NCI-H146 treated with DMSO at 0.1 percent for 48 hours (cell line): ENCODE results near the gene TEKT1.
"Not testable (repeated sequence)": the region's sequence is repeated elsewhere in the genome, so short reads cannot be mapped to it uniquely, and the experiment has no call there.

Source experiments
- DNase-seq: peaks from one replicate; lab custom pipeline; 2025; ENCODE audit not compliant: unreplicated experiment; lab: John Stamatoyannopoulos, UW

Gene TEKT1

DNA sequence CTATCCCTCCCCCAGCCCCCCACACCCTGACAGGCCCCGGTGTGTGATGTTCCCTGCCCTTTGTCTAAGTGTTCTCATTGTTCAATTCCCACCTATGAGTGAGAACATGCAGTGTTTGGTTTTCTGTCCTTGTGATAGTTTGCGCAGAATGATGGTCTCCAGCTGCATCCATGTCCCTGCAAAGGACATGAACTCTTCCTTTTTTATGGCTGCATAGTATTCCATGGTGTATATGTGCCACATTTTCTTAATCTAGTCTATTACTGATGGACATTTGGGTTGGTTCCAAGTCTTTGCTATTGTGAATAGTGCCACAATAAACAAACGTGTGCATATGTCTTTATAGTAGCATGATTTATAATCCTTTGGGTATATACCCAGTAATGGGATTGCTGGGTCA is 15.2 kb downstream of the TEKT1 start:
- DNase-seq: not testable (repeated sequence)

DNA sequence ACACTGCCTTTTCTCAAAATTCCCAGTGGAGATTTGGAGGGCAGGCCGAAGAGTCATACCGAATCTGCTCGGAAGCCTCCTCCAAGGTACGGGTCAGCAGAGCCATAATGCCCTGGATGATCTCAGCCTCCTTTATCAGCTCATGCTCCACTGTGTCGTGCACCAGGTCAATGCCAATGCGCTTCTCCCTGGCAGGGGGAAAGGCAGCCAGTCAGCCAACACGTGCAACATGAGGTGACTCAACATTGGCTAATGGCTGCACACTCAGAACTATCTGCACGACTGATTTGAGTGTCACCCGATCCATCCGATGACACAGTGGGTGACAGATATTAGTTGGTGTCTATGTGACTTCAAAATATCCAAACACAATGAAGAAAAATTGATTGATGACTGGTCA is 15.8 kb downstream of the TEKT1 start:
- DNase-seq: no peak

DNA sequence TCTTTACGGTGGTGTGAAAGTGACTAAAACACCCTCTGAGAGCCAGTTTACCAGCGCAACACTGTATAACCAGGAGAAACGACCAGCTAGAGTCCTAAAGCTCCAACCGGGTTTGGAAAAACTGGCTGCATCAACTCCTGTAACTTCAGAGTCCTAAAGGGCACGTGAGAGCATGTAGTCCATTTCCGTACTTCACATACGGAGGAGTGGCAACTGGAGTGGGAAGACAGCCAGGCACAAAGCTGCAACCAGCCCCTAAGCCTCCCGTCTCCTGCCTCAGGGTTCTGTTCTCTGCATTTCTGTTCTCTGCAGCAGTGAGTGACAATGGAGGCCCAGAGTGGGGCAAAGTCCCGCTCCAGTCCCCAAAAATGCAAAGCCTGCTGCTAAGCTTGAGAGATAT is 19.2 kb downstream of the TEKT1 start:
- DNase-seq: no peak

DNA sequence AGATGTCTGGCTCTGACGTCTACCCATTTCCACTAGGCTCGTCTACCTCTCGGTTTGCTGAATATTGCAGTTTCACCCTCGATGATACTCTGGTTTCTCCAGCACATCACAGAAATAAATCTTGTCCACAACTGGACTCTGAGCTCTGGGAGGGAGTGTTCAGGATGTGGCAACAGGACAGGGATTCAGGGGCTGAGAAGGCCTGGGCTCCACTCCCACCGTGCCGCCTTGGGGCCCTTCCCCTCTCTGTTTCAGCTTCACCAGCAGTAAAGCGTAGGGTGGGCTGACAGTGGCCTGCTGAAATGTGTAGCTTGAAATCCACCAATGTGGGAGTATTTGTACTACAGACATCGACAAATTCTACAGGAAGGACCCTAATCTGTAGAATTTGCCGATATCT is 20.0 kb downstream of the TEKT1 start:
- DNase-seq: no peak

DNA sequence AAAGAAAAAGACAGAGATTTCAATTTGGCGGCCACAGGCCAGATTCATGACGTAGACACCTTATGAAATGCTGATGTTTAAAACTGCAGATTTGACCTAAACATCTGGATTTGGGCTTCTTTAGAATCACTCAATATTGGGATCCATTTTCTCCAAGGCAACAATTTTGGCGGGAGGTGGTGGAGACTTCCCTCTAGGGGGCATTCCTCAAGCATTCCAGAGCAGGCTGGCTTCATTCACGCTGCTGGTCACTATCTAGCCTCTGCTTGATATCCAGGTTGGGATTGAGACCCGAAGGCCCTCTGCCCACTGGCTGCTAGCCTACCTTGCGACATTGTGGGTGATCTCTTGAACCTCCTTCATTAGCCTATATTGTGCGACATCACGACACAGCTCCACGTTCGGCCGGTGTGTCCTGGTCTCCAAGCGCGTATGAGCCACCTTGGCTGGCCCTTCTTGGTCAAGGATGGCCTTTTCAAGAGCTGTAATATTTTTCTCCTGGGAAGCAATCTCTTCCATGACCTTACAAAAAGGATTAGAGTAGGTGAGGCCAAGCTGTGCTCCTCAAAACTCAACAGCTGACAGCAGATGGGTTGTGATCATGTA is 31.0 kb downstream of the TEKT1 start:
- DNase-seq: no peak

DNA sequence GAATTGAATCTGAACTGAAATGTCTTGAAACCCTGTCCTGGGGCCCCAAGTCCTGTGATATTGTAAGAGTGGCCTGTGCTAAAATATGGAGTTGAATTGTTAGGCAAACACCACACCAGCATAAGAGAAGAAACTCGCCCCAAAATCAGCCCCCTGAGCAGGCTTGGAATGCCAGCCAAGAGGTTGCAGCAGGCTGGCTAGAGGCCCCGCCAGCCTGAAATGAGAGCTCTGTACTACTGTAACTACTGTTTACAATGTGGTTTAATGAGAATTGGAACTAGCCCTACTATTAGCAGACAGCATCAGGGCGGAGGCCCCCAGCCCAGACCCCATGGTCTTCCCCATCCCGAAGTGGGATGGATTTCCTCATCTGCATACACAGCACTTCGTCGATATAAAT is 31.8 kb downstream of the TEKT1 start:
- no peak for DNase-seq

DNA sequence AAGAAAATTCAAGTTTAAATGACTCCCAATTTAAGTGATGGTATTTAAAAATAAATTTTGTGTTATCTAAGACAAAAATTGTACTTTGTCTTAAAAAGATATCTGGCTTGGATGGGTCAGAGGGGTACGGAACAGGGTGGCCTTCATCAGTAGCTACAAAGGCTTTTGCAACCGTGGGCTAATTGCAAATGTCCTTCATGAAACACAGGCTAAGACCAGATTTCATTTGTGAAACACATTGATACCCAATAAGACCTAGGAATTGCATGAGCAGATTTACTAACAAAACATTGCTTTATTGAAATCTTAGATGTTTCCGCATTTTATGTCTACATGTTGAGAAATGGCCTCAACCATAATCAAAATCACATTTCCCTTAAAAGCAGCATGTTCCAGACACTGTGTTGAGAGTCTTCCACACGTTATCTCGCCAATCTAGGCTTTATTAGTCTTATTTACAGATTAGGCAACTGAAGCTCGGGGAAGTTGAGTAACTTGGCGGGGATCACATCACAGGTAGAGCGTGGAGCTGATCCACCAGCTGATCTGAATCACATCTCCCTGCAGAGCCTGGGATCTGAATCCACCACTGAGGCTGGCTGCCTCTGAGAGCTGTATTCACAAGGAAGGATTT is 33.7 kb downstream of the TEKT1 start:
- DNase-seq: no peak

DNA sequence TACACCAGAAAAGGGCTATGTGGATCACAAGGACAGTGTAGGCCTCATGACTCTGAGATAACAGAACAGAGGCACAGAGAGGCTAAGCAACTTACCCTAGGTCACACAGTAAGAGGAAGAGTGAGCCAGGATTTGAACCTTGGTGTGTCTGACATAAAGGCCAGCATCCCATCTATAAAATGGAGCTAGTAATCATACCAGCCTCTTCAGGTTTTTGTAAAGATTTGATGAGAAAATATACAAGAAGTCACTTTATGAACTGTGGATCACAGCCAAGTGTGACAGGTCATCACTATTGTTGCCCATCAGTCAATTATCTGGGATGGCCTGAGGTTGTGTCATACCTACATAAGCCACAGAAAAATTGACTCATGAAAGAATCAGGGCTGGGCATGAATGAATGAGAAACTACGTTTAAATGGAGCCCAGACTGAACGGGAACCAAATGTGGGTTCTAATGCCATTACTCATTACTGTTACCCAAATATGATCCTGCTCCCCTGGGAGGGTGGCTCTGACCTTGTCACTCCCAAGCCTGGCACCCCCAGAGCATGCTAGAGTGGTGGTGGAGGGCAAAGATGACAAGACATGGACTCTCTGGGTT is 34.5 kb downstream of the TEKT1 start:
- DNase-seq: no peak

DNA sequence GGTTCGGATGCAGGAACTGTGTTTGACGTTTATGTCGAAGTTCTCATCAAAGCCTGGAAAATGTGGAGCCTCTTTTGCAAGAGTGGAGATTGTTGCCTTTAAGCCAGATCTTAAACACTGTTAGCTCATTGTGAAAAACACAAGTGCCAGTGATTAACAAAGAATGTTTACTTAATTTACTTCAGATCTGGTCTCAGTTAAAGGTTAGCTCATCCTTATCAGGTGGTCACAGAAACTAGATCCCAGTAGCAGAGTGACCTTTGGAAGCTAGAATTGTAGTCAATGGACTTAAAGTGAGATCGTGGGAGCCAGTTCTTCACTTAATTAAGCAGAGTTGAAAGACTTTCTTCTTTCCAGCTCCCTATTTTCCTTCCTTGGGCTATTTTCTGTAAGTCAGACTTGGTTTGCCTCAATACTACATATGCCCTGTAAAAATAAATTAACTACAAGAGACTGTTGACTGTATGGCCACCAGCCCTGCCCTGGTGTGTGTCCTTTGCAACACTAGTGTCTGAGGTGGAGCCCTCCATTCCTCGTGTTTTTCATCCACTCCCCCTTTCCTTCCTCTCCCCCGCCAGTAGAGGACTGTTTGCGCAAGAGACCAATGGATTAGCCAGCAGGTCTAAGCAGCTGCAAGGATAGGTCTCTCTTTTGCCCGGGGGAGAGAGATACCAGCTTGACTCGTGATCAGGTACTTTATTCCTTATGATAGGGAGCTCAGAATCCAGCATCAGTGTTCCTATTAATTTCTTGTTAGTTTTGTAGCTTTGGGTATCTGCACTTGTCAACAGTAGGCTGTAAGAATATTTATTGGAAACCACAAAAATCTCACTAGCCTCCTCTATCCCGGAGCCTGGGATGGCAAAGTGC is 35.3 kb downstream of the TEKT1 start:
- no peak for DNase-seq

DNA sequence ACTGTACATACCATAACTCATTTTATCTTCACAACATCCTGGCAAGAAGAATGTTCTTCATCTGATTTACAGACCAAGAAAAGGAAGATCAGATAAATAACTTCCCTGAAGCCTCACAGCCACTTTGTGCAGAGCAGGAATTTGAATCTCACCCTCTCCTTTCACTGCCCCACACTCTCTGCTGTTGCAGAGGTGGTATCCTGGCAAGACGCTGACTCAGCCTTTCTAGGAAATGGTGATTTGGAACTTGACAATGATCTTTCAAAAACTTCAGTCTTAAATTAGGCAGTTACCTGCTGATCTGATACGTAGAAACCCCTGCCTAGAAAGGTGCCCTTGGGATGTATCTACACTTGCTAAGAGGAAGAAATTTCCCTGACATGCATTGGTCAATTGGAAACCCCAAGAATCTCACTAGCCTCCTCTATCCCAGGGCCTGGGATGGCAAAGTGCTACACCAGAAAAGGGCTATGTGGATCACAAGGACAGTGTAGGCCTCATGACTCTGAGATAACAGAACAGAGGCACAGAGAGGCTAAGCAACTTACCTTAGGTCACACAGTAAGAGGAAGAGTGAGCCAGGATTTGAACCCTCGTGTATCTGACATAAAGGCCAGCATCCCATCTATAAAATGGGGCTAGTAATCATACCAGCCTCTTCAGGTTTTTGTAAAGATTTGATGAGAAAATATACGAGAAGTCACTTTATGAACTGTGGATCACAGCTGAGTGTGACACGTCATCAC is 37.6 kb downstream of the TEKT1 start:
- no peak for DNase-seq

DNA sequence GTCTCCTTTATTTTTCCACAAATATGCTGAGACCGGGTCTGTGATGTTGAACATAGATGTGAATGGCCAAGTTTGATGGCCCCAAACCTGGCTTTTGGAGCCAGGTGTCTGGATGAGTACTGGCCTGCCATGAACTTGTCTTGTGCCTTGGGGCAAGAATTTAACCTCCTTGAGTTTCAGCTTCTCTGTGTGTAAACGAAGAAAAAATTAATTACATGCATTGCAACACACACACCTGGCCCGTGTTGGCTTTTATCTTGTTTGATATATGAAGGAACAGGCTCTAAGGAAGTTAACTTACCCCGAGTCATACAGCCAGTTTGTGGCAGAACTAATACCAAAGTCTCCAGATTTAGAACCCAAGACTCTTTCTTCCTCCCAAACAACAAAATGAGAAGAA is 42.4 kb downstream of the TEKT1 start:
- no peak for DNase-seq

DNA sequence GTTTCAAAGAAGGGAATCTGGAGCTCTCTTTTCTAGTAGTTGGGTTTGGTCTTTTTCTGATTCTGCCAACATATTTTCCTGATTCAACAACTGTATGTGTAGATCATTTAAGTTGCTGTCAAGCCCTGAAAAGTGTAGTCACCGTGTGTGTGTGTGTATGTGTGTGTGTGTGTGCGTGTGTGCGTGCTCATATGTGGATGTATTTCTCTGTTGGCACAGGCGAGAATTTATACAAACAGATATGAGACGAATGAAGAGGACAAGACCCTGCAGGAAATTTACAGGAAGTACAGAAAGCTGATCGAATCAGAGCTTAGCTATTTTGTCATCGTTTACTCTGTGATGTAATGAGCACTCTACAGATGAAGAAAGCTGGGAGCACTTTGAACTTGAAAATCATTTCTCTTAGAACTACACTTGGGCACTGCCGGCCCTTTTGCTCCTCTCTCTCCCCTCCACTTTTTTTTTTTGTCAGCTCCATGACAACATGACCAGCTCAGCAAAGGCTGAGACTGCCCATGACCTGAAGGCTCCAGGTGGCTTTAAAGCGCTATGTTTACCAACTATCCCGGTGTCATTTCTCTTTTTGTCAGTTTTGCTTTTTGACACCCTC is 44.3 kb downstream of the TEKT1 start:
- no peak for DNase-seq

DNA sequence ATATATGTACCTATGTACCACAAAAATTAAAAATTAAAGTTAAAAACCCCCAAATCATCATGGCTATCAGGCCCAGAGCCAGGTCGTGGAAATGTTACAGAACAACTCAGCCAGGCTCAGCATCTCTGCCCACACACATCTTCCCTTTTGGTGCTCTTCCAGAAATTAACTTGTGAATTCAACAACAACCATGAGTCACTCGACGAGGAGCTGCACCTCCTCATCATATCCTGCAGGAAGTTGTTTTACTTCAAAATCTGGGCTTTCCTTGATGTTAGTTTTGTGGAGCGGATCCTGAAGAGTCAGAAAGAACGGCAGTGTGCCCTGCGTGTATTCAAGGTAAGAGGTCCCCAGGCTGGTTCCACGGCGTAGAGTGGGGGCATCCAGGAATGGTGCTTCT is 44.9 kb downstream of the TEKT1 start:
- DNase-seq: no peak

DNA sequence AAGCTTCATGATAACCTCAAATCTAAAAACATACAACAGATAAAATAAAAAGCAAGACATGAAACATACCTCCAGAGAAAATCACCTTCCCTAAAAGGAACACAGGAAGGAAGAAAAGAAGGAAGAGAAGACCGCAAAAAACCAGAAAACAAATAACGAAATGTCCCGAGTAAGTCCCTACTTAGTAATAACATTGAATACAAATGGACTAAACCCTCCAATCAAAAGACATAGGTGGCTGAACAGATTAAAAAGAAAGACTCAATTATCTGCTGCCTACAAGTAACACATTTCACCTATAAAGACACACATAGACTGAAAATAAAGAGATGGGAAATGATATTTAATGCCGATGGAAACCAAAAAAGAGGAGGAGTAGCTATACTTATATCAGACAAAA is 49.3 kb downstream of the TEKT1 start:
- no peak for DNase-seq

DNA sequence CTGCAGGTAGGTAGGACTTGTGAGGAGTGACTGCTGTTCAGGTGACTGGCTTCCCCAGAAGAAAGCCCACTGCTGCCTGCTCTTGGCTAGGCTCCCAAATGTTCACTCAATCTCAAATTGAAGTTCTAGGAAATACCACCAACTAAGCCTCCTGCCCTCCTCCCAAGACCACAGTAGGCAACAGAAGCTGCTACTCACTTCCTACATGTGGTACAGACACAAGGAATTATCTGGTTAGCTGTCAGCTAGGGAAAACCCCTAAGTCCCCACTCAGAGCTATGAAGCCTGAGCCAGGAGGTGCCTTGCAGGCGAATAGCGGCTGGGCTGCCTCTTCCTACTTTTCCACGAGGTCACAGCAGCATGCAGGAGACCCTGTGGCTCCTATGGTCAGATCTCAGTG is 50.6 kb downstream of the TEKT1 start:
- DNase-seq: no peak

DNA sequence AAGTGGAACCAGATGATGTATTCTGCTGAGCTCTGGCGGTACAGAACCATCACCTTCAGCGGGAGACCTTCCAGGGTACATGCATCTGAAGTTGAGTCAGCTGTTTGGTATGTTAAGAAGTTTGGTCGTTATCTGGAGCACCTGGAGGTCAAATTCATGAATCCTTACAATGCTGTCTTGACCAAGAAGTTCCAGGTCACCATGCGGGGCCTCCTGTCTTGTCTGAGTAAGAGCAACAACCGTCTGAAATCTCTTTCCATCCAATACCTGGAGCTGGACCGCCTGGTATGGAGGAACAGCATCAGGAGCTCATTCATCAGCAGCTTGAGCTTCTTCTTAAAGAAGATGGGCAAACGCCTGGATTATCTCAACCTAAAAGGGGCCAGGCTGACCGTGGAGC is 51.5 kb downstream of the TEKT1 start:
- no peak for DNase-seq

DNA sequence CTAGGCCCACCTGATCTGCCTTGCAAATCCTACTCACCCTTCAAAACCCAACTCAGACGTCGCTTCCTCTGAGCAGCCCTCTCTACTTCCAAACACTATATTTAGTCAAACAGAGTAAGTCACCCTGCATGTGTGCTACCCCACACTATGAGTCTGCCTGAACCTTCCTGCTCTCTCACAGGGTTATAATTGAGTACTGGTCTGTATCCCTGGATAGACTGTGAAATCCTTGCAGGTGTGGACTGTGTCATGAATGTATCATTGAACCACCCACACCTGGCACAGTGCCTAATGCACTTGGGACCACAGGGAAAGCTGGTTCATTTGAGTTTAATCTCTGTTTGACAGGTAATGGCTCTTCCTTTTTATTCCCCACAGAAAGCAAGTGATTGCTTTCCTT is 52.1 kb downstream of the TEKT1 start:
- no peak for DNase-seq

DNA sequence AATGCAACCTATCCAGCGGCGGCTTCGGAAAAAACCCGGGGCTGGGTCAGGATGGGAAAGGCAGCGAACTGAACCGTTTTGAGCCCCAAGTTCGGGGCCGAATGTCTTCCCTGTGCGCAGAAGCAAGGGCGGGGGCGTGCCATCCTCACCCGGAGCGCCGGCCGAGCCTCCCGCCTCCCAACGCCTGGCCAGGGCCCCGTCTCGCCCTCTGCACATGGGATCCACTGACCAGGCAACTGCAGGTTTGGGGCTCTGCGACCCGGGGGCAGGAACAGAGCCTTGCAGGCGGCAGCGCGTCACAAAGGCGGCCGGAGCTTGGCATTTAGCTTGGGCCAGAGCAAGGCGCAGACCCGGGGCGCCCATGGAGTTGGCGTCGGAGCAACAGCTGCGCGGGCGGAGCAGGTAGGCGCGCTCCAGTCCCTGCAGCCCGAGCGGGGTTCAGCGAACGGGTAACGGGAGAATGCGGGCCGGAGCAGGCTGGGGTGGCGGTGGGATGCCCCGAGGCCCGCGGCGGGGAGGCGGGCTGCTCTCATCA is 55.6 kb downstream of the TEKT1 start, which contains the start of gene FBXO39:
TSS of gene FBXO39 (plus strand) at position 345 of the 535 bp plus-strand sequence. CDS start 3,654 bp downstream, outside the sequence.
- no peak for DNase-seq

DNA sequence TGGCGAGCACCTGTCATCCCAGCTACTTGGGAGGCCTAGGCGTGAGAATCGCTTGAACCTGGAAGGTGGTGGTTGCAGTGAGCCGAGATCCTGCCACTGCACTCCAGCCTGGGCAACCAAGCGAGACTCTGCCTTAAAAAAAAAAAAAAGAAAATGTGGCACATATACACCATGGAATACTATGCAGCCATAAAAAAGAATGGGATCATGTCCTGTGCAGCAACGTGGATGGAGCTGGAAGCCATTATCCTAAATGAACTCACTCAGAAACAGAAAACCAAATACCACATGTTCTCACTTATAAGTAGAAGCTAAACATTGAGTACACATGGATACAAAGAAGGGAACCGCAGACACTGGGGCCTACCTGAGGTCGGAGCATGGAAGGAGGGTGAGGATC is 56.6 kb downstream of the TEKT1 start:
- DNase-seq: not testable (repeated sequence)

DNA sequence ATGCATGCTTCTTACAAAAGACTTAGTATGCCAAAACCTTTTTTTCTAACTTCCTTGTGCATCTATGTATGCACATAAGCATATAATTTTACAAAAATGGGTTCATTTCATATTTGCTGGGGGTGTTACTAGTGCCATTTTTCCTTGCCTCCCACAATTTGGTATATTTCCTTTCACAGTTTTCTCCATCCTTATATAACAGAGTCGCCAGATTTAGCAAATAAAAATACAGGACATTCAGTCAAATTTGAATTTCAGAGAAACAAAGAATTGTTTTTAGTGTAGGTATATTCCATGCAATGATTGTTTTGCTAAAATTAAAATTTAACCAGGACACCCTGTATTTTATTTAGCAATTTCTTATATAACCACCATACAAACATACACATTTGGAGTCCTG is 59.5 kb downstream of the TEKT1 start:
- no peak for DNase-seq
